Smooth muscle cell of the umbilical artery (primary cell): ENCODE results near the gene GPR155. TPM values are rescaled to one million over a fixed set of nuclear protein-coding genes. Genes with fewer than 3 reads are reported as not detected.

ENCODE experiments used
- total RNA-seq: library from RNA; depleted of rRNA; stranded (reverse); fragments of >200 nt; gene quantifications from 2 replicates; pipeline ENCODE4 v1.2.3, GENCODE V29; 2014

GPR155 gene
- total RNA-seq = 6.6 and 10.1 TPM in 2 replicates

GRCh38 chr2:174486563-174487107 lies at the start of gene GPR155:
Gene GPR155, minus strand, starts transcription at chr2:174487029. Its CDS starts 5,073 bp downstream, at chr2:174481956.

GRCh38 chr2:174395284-174395968 lies 91.4 kb downstream of the GPR155 start, which contains the start of gene SCRN3:
Gene SCRN3, plus strand, starts transcription at chr2:174395730. Its CDS starts 2,554 bp downstream, at chr2:174398284.

Other genes with a start within 250 kb of the GPR155 start
- 79.6 and 108 TPM in 2 replicates for gene OLA1, start 238.5 kb downstream of the GPR155 start, total RNA-seq
- 0.05 TPM in 1 of 2 replicates, not detected in the other for gene SP9, start 152.1 kb downstream of the GPR155 start, total RNA-seq
- 34.7 and 37.3 TPM in 2 replicates for gene SCRN3, start 91.3 kb downstream of the GPR155 start, total RNA-seq
- gene WIPF1, start 110.8 kb upstream of the GPR155 start, total RNA-seq = 8.9 and 16.2 TPM in 2 replicates